ENCODE results near the gene LCN9. TPM values are rescaled to one million over a fixed set of nuclear protein-coding genes. Genes with fewer than 3 reads are reported as not detected.

Gene LCN9
- total and polyA plus RNA-seq, 4 donors = not detected

DNA sequence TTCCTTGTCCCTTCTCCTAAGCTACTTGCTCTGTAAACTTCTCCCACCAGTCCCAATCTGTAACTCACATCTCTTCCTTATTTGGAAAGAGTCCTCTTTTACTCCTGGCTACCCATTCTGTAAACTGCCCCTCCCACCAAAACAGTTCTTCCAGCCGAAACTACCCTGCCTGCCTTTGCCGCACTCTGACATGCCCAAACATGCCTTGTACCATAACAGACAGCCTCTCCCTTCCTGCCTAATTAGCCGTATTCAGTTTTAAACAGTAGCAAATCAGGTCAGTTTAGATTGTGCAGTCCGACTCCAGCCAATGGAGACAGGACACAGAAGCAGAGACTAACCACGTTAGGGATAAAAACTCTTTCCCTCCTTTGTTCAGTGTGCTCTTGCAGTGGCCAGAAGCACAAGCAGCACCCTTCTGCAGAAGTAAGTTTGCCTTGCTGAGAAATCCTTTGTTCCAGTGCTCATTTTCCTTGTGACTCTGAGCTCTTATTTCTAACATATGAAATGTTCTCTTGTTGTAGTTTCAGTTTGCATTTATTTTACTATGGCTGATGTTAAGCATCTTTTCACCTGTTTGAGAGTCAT is 18.4 kb upstream of the LCN9 start:
- TF ChIP-seq HNF4A (conservative IDR thresholded peaks at IDR 0.05) = no peak
- TF ChIP-seq, protein P1, sequence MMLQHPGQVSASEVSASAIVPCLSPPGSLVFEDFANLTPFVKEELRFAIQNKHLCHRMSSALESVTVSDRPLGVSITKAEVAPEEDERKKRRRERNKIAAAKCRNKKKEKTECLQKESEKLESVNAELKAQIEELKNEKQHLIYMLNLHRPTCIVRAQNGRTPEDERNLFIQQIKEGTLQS (IDR thresholded peaks at IDR 0.05) = no peak
- TF ChIP-seq YY1 (IDR thresholded peaks at IDR 0.05) = no peak
- WGBS = 74% methylated on average over 5 of the region's 5 CpGs
- H3K36me3 ChIP-seq (ENCODE audit: control insufficient read depth in 4 of 4, insufficient read depth in 3 of 4, low read depth in 1 of 4, low read length in 3 of 4) = no peaks in the 10 kb centered on the region

DNA sequence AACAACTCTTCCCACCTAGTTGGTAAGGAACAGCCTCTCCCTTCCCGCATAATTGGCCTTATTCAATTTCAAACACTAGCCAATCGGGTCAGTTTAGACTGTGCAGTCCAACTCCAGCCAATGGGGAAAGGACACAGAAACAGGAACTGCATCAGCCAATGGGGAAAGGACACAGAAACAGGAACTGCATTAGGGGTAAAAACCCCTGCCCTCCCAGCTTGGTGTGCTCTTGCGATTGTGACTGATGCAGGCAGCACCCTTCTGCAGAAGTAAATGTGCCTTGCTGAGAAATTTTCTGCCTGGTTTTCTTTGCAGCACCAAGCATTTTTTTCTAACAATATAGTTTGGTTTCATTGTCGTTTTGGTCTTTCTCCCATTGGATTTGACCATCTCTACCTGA is 15.2 kb upstream of the LCN9 start:
- H3K9me3 ChIP-seq (ENCODE audit: control insufficient read depth in 4 of 4, low read length in 3 of 4) = peaks cover 19 to 45% (median 23%) of the 10 kb centered on the region in 4 donors

More for the DNA sequence above, 18.4 kb upstream of the LCN9 start:
- DNase-seq (ENCODE audit: low spot score) = no peak
- Histone ChIP-seq H3K4me3 (ENCODE audit: low read depth in 1 of 3, low read length in 3 of 3) (no peak overlapping the region), H3K27me3 (ENCODE audit: control insufficient read depth in 4 of 4, insufficient read depth in 4 of 4, low read length in 3 of 4) (no peaks in the 10 kb centered on the region), H3K4me1 (ENCODE audit: control insufficient read depth in 4 of 4, insufficient read depth in 4 of 4, low read length in 3 of 4) (no peaks in the 10 kb centered on the region), H3K9me3 (ENCODE audit: control insufficient read depth in 4 of 4, low read length in 3 of 4) (peaks cover 17 to 43% (median 23%) of the 10 kb centered on the region in 4 donors), H3K9ac (ENCODE audit: low read depth in 1 of 2, low read length in 2 of 2) (no peak overlapping the region), H3K27ac (ENCODE audit: low read depth in 1 of 2, low read length in 2 of 2) (no peak overlapping the region)

More for the DNA sequence above, 15.2 kb upstream of the LCN9 start:
- no peak for DNase-seq (ENCODE audit: low spot score)
- Histone ChIP-seq H3K36me3 (ENCODE audit: control insufficient read depth in 4 of 4, insufficient read depth in 3 of 4, low read depth in 1 of 4, low read length in 3 of 4) (no peaks in the 10 kb centered on the region), H3K27ac (ENCODE audit: low read depth in 1 of 2, low read length in 2 of 2) (no peak overlapping the region), H3K4me3 (ENCODE audit: low read depth in 1 of 3, low read length in 3 of 3) (peak overlapping the region in 1 of 3 donors; percentile 11), H3K9ac (ENCODE audit: low read depth in 1 of 2, low read length in 2 of 2) (no peak overlapping the region), H3K4me1 (ENCODE audit: control insufficient read depth in 4 of 4, insufficient read depth in 4 of 4, low read length in 3 of 4) (no peaks in the 10 kb centered on the region), H3K27me3 (ENCODE audit: control insufficient read depth in 4 of 4, insufficient read depth in 4 of 4, low read length in 3 of 4) (no peaks in the 10 kb centered on the region)
- WGBS = 84% methylated on average over 4 of the region's 4 CpGs
- no peak for TF ChIP-seq YY1 (IDR thresholded peaks at IDR 0.05)
- TF ChIP-seq, protein P1 (IDR thresholded peaks at IDR 0.05) = no peak
- no peak for TF ChIP-seq NR2F2 (IDR thresholded peaks at IDR 0.05)
- TF ChIP-seq, protein P2, sequence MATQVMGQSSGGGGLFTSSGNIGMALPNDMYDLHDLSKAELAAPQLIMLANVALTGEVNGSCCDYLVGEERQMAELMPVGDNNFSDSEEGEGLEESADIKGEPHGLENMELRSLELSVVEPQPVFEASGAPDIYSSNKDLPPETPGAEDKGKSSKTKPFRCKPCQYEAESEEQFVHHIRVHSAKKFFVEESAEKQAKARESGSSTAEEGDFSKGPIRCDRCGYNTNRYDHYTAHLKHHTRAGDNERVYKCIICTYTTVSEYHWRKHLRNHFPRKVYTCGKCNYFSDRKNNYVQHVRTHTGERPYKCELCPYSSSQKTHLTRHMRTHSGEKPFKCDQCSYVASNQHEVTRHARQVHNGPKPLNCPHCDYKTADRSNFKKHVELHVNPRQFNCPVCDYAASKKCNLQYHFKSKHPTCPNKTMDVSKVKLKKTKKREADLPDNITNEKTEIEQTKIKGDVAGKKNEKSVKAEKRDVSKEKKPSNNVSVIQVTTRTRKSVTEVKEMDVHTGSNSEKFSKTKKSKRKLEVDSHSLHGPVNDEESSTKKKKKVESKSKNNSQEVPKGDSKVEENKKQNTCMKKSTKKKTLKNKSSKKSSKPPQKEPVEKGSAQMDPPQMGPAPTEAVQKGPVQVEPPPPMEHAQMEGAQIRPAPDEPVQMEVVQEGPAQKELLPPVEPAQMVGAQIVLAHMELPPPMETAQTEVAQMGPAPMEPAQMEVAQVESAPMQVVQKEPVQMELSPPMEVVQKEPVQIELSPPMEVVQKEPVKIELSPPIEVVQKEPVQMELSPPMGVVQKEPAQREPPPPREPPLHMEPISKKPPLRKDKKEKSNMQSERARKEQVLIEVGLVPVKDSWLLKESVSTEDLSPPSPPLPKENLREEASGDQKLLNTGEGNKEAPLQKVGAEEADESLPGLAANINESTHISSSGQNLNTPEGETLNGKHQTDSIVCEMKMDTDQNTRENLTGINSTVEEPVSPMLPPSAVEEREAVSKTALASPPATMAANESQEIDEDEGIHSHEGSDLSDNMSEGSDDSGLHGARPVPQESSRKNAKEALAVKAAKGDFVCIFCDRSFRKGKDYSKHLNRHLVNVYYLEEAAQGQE (IDR thresholded peaks at IDR 0.05) = no peak
- TF ChIP-seq TAF1 (conservative IDR thresholded peaks at IDR 0.05) = no peak
- TF ChIP-seq, protein P3, sequence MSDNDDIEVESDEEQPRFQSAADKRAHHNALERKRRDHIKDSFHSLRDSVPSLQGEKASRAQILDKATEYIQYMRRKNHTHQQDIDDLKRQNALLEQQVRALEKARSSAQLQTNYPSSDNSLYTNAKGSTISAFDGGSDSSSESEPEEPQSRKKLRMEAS (IDR thresholded peaks at IDR 0.05) = no peak
- no peak for TF ChIP-seq RAD21 (IDR thresholded peaks at IDR 0.05)
- TF ChIP-seq, protein P4, sequence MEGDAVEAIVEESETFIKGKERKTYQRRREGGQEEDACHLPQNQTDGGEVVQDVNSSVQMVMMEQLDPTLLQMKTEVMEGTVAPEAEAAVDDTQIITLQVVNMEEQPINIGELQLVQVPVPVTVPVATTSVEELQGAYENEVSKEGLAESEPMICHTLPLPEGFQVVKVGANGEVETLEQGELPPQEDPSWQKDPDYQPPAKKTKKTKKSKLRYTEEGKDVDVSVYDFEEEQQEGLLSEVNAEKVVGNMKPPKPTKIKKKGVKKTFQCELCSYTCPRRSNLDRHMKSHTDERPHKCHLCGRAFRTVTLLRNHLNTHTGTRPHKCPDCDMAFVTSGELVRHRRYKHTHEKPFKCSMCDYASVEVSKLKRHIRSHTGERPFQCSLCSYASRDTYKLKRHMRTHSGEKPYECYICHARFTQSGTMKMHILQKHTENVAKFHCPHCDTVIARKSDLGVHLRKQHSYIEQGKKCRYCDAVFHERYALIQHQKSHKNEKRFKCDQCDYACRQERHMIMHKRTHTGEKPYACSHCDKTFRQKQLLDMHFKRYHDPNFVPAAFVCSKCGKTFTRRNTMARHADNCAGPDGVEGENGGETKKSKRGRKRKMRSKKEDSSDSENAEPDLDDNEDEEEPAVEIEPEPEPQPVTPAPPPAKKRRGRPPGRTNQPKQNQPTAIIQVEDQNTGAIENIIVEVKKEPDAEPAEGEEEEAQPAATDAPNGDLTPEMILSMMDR (IDR thresholded peaks at IDR 0.05; ENCODE audit: low read depth, low read length, missing input control) = no peak

Measured in liver (tissue), 9 donors.